NCI-H146 treated with DMSO at 0.1 percent for 48 hours (cell line): Measurements from ENCODE around the gene TOPORS.

ENCODE experiments used
- DNase-seq: peaks from one replicate; lab custom pipeline; 2025; ENCODE audit not compliant: unreplicated experiment; lab: John Stamatoyannopoulos, UW

The TOPORS gene

GRCh38 chr9:32508728-32509127 lies 43.7 kb downstream of the TOPORS start:
- no peak for DNase-seq

DNA sequence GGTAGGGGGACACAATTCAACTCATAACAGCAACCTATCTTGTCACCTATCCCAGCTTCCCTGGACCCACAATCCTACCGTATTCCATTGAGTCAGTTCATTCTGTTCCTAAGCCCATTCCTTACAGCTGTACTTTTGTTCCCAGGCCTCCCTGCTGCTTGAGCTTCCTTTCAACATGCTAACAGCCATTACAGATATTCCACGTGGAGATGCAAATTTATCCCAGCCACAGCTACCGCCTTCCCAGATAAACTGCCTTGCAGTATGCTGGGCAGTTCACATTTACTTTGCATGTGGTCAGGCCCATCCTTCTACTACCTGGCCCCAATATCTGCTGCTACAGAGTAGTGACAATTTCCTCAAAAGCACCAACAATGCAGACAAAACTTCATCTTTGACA lies 49.4 kb downstream of the TOPORS start:
- no peak for DNase-seq

DNA sequence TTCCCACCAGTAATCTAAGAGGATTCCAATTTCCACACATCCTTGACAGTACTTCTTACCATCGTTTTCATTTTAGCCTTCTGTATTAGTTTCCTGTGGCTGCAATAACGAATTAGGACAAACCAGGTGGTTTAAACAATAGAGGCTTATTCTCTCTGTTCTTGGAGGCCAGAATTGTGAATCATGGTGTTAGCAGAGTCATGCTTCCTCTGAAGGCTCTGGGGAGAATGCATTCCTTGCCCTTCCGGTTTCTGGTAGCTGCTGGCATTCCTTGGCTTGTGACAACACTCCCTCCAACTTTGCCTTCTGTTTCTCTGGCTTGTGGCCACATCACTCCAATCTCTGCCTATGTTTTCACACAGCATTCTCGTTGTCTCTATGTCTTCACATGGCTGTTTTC lies 49.9 kb downstream of the TOPORS start:
- DNase-seq = no peak

GRCh38 chr9:32501868-32502267 lies 50.5 kb downstream of the TOPORS start:
- no peak for DNase-seq

DNA sequence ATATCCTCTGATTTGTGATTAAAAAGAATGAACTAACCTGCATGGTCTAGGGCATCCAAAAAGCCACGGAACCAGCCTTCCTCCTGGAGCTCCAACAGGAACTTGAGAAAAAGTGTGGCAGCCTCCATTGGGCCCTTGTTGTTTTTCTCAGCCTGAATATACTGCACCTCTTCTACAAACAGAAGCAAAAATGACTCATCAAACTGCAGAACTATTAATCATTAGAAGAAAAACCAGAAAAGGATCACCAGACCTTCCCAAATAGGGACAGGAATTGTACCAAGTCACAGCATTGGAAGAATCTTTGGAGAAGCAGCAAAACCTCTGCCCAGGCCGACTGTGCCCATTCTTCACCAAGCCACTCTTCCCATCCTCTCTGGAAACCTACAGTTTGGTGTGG lies 51.6 kb downstream of the TOPORS start:
- DNase-seq = no peak

GRCh38 chr9:32497921-32498320 lies 54.5 kb downstream of the TOPORS start:
- no peak for DNase-seq

DNA sequence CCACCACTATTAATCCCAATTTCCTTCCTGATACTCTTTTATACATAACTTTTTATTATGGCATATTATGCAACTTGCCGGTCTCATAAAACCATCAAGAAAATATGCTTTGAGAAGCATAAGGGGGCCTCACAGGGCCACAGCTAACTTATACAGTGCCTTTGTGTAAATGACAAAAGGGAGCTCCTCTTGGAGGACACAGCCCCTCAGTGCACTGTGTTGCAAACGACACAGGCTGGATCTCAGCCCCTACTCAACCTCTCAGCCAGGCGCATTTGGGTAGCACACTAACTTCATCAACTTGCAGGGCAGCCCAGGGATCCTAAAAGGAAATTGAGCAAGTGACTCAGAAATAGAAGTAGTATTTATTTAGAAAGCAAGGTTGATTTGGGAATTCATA lies 61.8 kb downstream of the TOPORS start:
- DNase-seq = no peak
